Activated CD8-positive, alpha-beta memory T cell treated with anti-CD3 and anti-CD28 coated beads for 4 hours (primary cell): Measurements from ENCODE around the gene CEP192.
"Not testable (repeated sequence)": the region's sequence is repeated elsewhere in the genome, so short reads cannot be mapped to it uniquely, and the experiment has no call there.

Experiments used
- DNase-seq, 2 donors: peaks; one replicate each; pipeline ENCODE4 v3.0.0-alpha.2; 2020; ENCODE audit warnings: low read depth in 2 of 2

CEP192 gene

GRCh38 chr18:13035249-13035914 lies 44.2 kb downstream of the CEP192 start:
- no peak for DNase-seq

GRCh38 chr18:13036622-13037320 lies 45.6 kb downstream of the CEP192 start:
- DNase-seq: no peak

DNA sequence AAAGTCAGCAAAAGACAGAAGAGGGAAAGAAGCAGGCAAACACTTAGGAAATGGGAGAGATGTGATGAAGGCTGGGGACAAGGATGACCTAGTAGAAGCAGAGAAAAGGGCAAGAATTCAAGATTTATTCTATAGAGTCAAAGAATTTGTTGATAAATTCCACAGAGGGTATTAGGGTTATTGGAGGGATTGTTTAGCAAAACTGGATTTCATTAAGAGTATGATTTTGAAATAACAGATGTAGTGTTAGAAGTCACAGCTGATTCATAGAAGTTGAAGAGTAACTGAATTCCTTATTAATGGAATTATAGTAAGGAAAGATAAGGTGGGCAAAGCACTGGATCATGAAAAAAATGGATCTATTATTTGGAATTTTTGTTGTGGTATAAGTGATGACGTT lies 48.6 kb downstream of the CEP192 start:
- DNase-seq: no peak

DNA sequence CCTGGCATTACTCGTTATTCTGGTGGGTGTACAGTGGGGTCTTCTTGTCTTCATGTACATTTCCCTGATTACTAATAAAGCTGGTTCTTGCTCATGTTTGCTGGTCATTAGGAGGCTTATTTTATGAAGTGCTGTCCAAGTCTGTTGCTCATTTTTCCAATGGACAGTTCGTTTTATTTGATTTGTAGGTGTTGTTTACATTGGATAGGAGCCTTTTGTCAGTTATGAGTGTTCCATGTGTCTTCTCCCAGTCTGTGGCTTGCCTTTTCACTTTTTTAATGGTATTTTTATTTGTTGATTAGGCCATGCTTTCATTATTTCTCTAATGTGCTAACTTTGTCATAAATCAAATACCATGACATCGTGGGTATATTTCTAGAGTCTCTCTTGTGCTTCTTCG lies 51.9 kb downstream of the CEP192 start:
- DNase-seq: no peak

- no peak for DNase-seq
Observed at GRCh38 chr18:13048061-13048595, 57.0 kb downstream of the CEP192 start.

- DNase-seq: no peak
Observed at GRCh38 chr18:13051159-13051558, 60.0 kb downstream of the CEP192 start.

DNA sequence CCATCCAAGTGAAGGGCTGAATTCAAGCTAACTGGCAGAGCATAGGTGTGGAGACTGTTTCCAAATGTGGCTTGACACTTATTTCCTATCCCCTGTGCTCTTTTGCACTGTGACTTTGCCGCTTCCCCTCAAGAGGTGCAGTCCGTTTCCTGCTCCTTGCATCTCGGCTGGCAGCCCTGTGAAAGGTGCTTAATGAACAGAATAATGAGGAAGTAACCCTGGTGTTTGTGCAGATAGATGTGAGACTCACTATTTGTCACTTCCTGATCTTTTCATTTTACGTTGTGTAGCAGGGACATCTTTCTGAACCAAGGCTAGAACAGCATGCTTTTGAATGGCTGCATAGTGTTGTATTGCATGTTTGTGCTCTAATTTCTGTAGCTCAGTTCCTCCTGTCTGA lies 60.8 kb downstream of the CEP192 start:
- no peak for DNase-seq

GRCh38 chr18:13054336-13054735 lies 63.2 kb downstream of the CEP192 start:
- DNase-seq: no peak

GRCh38 chr18:13061630-13062189 lies 70.5 kb downstream of the CEP192 start:
- no peak for DNase-seq

- no peak for DNase-seq
Observed at GRCh38 chr18:13067124-13067523, 76.0 kb downstream of the CEP192 start.

GRCh38 chr18:13067966-13068365 lies 76.8 kb downstream of the CEP192 start:
- DNase-seq: no peak

DNA sequence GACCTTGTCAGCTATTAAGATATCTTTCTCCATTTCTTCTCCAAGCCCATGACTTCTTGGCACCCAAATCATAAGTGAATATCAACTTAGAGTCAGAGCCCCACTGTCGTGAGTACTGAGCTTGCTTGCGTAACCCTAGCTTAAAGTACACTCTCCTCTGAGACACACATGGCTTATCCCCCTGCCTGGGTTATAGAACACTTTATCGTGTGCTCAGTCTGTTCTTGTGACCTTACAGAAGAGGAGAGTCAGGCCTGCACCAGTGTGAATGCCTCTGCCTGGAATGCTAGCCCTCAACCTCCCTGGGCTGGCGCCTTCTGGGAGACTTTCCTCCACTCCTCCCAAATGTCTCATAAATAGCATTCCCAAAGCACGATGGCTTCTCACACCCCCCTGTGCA lies 79.3 kb downstream of the CEP192 start:
- DNase-seq: no peak

DNA sequence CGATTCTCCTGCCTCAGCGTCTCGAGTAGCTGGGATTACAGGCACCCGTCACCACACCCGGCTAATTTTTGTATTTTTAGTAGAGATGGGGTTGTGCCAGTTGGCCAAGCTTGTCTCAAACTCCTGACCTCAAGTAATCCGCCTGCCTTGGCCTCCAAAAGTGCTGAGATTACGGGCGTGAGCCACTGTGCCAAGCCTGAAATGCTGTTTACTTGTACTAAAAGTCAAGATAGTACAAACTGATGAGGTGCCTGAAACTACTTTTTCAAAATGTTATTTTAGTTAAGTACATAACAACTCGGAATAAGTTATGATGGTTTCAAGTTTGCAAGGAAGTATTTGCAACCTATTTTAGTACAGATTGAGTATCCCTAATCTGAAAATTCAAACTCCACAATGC lies 85.7 kb downstream of the CEP192 start:
- no peak for DNase-seq

- no peak for DNase-seq
Observed at GRCh38 chr18:13077473-13077872, 86.3 kb downstream of the CEP192 start.

- DNase-seq: not testable (repeated sequence)
Observed at GRCh38 chr18:13078065-13078464, 86.9 kb downstream of the CEP192 start.

- DNase-seq: no peak
Observed at GRCh38 chr18:13086906-13087305, 95.7 kb downstream of the CEP192 start.

GRCh38 chr18:13095466-13095865 lies 104.3 kb downstream of the CEP192 start:
- DNase-seq: no peak

DNA sequence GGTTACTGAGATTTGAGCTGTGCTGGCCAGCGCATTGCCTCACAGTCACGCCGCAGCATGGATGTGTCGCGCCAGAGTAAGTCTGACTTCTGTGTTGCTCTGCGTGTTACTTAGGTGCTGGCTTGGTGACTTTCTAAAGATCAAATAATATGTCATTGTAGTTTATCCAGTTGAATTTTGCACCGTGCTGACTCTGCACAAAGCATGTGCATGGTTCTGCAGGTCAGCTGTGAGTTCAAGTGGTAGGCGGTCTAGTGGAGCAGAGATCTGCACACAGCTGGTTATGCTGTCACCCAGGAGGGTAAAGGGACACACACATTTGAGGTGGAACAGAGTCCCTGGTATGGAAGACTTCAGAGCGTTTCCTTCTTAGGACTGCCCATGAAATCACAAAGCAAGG lies 105.1 kb downstream of the CEP192 start:
- DNase-seq: no peak

GRCh38 chr18:13096719-13097118 lies 105.6 kb downstream of the CEP192 start:
- no peak for DNase-seq

- DNase-seq: not testable (repeated sequence)
Observed at GRCh38 chr18:13098104-13098503, 106.9 kb downstream of the CEP192 start.

GRCh38 chr18:13099113-13099512 lies 108.0 kb downstream of the CEP192 start:
- DNase-seq: no peak

DNA sequence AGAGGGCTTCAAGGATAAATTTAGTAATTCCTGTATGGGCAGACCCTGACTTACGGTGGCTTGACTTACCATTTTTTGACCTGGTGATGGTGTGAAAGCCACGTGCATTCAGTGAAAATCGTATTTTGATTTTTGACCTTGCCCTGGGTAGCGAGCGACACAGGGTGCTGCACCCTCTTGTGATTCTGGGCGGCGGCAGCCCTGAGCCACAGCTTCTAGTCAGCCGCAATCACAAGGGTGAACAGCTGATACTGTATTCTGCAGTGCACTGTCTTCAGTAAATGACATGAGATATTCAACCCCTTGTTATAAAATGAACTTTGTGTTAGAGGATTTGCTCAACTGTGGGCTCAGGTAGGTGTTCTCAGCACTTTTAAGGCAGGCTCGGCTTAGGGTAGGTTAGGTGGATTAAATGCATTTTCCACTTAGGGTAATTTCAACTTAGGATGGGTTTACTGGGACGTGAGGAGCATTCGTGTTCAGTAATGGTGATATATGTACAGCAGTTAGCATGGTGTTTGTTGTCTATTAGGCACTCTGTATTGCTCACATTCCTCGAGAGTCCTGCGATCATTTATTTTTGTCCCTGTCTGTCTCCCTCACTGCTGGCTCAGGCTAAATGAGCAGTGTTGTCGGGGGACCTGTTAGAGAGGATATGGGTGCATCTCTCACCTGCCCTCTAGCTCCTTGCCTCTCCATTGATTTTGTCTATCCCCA lies 109.9 kb downstream of the CEP192 start:
- no peak for DNase-seq
